DMS53 (cell line): ENCODE results near the gene VPS4A.

Source experiments
- DNase-seq: peaks from one replicate; lab custom pipeline; 2025; lab: John Stamatoyannopoulos, UW

The VPS4A gene

GRCh38 chr16:69366431-69366830 lies 55.3 kb downstream of the VPS4A start:
- no peak for DNase-seq

GRCh38 chr16:69367980-69368379 lies 56.8 kb downstream of the VPS4A start:
- no peak for DNase-seq

DNA sequence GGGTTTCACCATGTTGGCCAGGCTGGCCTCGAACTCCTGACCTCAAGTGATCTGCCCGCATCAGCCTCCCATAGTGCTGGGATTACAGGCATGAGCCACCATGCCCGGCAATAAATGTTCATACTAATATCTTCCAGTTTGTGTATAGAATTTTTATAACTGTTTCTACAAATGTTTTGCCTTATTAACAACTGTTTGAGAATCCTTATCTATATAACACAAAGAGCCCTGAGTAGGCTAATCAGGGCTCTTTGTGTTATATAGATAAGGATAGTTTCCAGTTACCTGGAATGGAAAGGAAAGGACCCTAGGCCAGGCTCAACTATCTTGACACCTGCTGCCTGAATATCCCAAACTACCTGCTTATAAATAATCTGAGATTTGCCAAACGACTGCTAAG lies 57.7 kb downstream of the VPS4A start:
- DNase-seq, result no peak

DNA sequence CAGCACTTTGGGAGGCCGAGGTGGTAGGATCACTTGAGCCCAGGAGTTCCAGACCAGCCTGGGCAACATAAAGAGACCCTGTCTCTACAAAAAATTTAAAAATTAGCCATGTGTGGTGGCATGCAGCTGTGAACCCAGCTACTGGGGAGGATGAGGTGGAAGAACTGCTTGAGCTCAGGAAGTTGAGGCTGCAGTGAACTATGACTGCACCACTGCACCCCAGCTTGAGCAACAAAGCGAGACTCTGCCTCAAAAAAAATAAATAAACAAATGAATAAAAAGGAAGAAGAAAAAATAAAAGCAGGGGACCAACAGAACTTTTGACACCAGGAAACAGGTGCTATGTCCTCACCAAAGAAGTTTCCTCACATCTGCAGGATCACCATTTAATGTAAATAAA lies 60.4 kb downstream of the VPS4A start:
- DNase-seq, result no peak

DNA sequence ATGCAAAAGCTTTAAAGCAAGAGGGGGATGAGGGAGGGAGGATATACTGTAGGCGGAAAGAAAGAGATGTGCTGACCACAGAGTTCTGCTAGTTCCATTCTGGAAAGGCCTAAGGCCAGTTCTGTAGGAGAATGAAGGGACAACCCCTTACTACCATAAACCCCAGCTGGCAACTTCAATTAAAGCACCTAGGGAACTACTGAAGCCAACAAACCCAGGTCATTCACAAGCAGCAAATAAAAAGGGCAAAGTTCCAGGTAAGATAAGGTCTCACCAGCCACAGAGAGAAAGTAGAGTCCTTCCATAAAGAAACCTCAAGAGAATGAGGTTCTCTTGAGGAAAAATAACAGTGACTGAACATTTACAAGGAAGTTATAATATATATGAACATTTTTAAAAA lies 61.9 kb downstream of the VPS4A start:
- no peak for DNase-seq
